Measurements from ENCODE around the gene COL6A6. TPM values are rescaled to one million over a fixed set of nuclear protein-coding genes. Genes with fewer than 3 reads are reported as not detected.

COL6A6 gene, protein sequence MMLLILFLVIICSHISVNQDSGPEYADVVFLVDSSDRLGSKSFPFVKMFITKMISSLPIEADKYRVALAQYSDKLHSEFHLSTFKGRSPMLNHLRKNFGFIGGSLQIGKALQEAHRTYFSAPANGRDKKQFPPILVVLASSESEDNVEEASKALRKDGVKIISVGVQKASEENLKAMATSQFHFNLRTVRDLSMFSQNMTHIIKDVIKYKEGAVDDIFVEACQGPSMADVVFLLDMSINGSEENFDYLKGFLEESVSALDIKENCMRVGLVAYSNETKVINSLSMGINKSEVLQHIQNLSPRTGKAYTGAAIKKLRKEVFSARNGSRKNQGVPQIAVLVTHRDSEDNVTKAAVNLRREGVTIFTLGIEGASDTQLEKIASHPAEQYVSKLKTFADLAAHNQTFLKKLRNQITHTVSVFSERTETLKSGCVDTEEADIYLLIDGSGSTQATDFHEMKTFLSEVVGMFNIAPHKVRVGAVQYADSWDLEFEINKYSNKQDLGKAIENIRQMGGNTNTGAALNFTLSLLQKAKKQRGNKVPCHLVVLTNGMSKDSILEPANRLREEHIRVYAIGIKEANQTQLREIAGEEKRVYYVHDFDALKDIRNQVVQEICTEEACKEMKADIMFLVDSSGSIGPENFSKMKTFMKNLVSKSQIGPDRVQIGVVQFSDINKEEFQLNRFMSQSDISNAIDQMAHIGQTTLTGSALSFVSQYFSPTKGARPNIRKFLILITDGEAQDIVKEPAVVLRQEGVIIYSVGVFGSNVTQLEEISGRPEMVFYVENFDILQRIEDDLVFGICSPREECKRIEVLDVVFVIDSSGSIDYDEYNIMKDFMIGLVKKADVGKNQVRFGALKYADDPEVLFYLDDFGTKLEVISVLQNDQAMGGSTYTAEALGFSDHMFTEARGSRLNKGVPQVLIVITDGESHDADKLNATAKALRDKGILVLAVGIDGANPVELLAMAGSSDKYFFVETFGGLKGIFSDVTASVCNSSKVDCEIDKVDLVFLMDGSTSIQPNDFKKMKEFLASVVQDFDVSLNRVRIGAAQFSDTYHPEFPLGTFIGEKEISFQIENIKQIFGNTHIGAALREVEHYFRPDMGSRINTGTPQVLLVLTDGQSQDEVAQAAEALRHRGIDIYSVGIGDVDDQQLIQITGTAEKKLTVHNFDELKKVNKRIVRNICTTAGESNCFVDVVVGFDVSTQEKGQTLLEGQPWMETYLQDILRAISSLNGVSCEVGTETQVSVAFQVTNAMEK (N-terminal part only)
- 0.20 TPM for polyA plus RNA-seq (2013, experiment 1 of 4)
- polyA plus RNA-seq (2013, experiment 2 of 4): 0.30 TPM
- 0.27 TPM for polyA plus RNA-seq (2013, experiment 3 of 4)
- polyA plus RNA-seq (2013, experiment 4 of 4): 0.41 TPM

DNA sequence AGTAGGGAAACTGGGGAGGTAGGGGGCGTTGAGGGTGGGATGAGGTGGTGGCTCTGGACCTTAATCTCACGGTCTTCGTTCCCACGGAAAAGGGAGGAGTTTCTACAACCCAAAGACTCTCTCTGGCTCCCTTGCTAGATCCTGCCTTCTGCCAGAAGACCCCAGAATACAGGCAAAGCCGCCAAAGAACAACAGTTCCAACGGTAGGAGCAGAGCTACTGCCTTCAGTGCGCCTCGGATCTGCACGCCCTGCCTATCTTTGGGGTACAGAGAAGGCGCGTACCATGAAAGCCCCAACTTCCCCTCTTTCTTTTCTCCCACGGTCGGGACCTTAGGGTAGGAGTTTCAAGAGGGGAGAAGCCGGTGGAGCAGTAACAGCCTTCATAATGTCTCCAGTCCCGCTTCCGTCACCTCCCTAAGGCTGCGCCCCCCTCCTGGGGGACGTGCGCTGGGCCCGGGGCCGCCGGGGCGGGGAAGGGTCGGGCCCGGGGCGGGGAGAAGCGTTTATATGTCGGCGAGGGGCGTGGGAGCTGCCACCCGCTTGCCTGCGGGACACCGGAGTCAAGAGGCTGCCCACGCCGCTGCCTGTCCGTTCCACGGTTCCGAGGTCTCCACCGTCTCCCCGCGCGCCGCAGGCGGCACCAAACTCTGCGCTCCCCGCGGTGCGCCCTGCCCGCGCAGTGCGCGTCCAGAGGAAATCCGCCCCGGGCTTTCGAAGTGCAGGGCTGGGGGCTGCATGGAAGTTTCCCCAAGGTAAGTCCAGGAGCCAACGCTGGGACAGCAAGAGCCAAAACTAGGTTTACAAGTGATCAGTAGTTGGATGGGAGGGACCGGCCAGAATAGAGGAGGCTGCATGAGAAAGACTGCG, at the start of gene COL6A6:
TSS of gene COL6A6 (plus strand) at position 533 of the 868 bp plus-strand sequence. CDS start 43,188 bp downstream, outside the sequence.
- Histone ChIP-seq H3K27ac (ENCODE audit: insufficient read depth, low read depth, low read length, poor library complexity, severe bottlenecking) (no peak within 1 kb of the TSS), H3K9me3 (ENCODE audit: control insufficient read depth, low read length) (no peaks in the 10 kb centered on the region), H3K4me1 (ENCODE audit: control insufficient read depth, insufficient read depth, low read length) (no peaks in the 10 kb centered on the region), H3K4me3 (ENCODE audit: insufficient read depth, low read depth, low read length) (peak within 1 kb of the TSS; percentile 47), H3K36me3 (ENCODE audit: control insufficient read depth, insufficient read depth, low read length) (no peaks in the 10 kb centered on the region), H3K27me3 (ENCODE audit: control insufficient read depth, insufficient read depth, low read length, poor library complexity, severe bottlenecking) (peaks cover 29% of the 10 kb centered on the region)
- 4 to 5% methylated on average over 58 of the region's 58 CpGs for WGBS, 2 experiments

DNA sequence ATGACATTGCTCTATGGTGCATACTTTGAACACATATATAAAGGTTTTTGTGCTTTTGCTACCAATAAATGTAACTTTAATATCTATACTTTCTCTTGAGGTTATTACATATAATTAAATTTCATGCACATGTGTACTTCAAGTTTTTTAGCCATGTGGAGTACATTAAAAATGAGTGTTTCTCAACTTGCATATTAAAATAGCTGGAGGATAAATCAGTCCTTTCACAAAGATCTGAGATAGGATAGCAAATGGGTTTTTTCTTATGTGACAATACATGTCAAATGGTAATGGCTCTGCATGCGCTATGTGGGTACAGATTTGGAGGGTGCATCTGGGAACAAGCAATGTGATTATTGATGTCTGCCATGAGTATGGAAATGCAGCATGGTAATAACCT, 48.7 kb upstream of the COL6A6 start:
- no peaks in the 10 kb centered on the region for H3K36me3 ChIP-seq (ENCODE audit: control insufficient read depth, insufficient read depth, low read length)
- no peak overlapping the region for H3K4me3 ChIP-seq (ENCODE audit: insufficient read depth, low read depth, low read length)
- H3K9me3 ChIP-seq (ENCODE audit: control insufficient read depth, low read length): no peaks in the 10 kb centered on the region
- H3K27me3 ChIP-seq (ENCODE audit: control insufficient read depth, insufficient read depth, low read length, poor library complexity, severe bottlenecking): no peaks in the 10 kb centered on the region
- H3K4me1 ChIP-seq (ENCODE audit: control insufficient read depth, insufficient read depth, low read length): no peaks in the 10 kb centered on the region
- WGBS, 2 experiments: 96% methylated on average over 1 of the region's 1 CpG
- H3K27ac ChIP-seq (ENCODE audit: insufficient read depth, low read depth, low read length, poor library complexity, severe bottlenecking): no peak overlapping the region

DNA sequence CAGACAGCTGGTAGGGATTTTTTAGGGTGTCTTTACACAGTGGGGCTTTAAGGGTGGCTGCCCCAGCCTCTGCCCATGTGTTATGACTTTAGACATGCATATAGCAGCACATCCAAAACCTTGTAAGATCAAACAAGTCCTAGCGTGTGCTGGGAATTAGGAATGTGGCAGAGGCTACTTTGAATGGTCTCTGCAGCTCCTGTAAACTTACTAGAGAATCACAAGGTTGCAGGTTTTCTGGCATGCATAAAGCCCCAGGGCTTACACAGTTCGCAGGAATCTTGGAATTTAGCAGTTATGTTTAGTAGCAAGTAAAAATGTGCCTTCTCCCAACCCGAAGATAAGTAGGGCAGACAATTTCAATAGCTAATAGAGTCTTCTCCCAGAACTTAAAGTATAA, 46.9 kb upstream of the COL6A6 start:
- Histone ChIP-seq H3K4me1 (ENCODE audit: control insufficient read depth, insufficient read depth, low read length) (no peaks in the 10 kb centered on the region), H3K9me3 (ENCODE audit: control insufficient read depth, low read length) (no peaks in the 10 kb centered on the region), H3K4me3 (ENCODE audit: insufficient read depth, low read depth, low read length) (no peak overlapping the region), H3K36me3 (ENCODE audit: control insufficient read depth, insufficient read depth, low read length) (no peaks in the 10 kb centered on the region), H3K27ac (ENCODE audit: insufficient read depth, low read depth, low read length, poor library complexity, severe bottlenecking) (no peak overlapping the region), H3K27me3 (ENCODE audit: control insufficient read depth, insufficient read depth, low read length, poor library complexity, severe bottlenecking) (no peaks in the 10 kb centered on the region)
- WGBS, 2 experiments: 92 to 98% methylated on average over 2 to 3 of the region's 3 CpGs

DNA sequence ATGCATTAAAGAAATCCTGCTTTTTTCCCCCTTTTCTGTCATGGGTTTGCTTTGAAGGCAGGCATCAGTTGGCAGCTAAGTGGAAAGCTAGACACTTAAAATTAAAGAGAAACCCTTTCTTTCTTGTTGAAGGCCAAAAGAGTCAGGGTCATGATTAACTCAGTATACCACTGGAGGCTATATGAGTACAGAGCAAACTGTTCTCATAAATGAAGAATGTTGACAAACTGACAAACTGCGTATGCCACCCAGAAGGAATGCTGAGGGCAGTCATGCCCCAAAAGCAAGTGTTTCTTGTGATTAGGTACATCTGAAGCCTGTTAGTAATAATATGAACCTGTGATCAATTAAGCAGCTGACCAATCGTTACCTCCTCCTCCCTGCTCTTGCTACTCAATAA, 43.6 kb upstream of the COL6A6 start:
- Histone ChIP-seq H3K27ac (ENCODE audit: insufficient read depth, low read depth, low read length, poor library complexity, severe bottlenecking) (no peak overlapping the region), H3K9me3 (ENCODE audit: control insufficient read depth, low read length) (no peaks in the 10 kb centered on the region), H3K4me1 (ENCODE audit: control insufficient read depth, insufficient read depth, low read length) (no peaks in the 10 kb centered on the region), H3K27me3 (ENCODE audit: control insufficient read depth, insufficient read depth, low read length, poor library complexity, severe bottlenecking) (no peaks in the 10 kb centered on the region), H3K4me3 (ENCODE audit: insufficient read depth, low read depth, low read length) (no peak overlapping the region), H3K36me3 (ENCODE audit: control insufficient read depth, insufficient read depth, low read length) (no peaks in the 10 kb centered on the region)
- 48 to 50% methylated on average over 2 of the region's 2 CpGs for WGBS, 2 experiments

DNA sequence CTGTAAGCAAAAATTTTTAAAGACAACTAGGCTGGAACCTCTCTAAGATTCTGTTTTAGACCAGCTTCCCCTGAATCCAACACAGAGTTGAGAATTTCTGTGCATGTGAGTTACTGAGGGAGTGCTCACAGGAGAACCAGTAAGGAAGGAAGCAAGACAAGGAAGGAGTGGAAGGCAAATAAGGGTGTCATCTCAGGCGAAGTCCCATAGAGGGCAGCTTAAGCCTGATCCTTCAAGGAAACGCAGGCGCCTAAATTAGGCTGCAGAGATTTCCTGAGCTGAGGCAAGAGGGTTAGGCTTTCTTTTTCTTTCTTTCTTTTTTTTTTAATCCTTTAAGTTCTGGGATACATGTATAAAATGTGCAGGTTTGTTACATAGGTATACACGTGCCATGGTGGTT, 36.2 kb upstream of the COL6A6 start:
- Histone ChIP-seq H3K9me3 (ENCODE audit: control insufficient read depth, low read length) (no peaks in the 10 kb centered on the region), H3K4me1 (ENCODE audit: control insufficient read depth, insufficient read depth, low read length) (no peaks in the 10 kb centered on the region), H3K27me3 (ENCODE audit: control insufficient read depth, insufficient read depth, low read length, poor library complexity, severe bottlenecking) (no peaks in the 10 kb centered on the region), H3K27ac (ENCODE audit: insufficient read depth, low read depth, low read length, poor library complexity, severe bottlenecking) (no peak overlapping the region), H3K4me3 (ENCODE audit: insufficient read depth, low read depth, low read length) (no peak overlapping the region), H3K36me3 (ENCODE audit: control insufficient read depth, insufficient read depth, low read length) (no peaks in the 10 kb centered on the region)
- WGBS, 2 experiments: 48 to 55% methylated on average over 4 of the region's 4 CpGs

DNA sequence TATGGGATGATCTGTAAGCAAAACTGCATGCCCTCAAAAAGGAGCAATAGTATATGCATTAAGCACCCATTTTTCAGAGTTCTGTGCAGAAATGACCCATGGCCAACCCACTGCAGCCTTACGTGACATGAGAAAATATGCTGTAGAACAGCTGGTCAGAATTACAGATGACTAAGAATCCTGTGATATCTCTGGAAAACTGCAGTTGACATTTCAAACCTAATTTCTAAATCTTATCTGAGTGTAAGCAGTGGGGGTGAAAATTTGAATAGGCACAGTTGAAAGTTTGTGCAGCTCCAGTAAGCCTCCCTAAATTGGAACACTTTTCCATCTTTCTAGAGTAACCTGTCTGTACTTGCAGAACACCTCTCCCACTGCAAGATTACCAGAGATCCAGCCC, 28.7 kb upstream of the COL6A6 start:
- Histone ChIP-seq H3K4me1 (ENCODE audit: control insufficient read depth, insufficient read depth, low read length) (no peaks in the 10 kb centered on the region), H3K27ac (ENCODE audit: insufficient read depth, low read depth, low read length, poor library complexity, severe bottlenecking) (no peak overlapping the region), H3K36me3 (ENCODE audit: control insufficient read depth, insufficient read depth, low read length) (no peaks in the 10 kb centered on the region), H3K27me3 (ENCODE audit: control insufficient read depth, insufficient read depth, low read length, poor library complexity, severe bottlenecking) (no peaks in the 10 kb centered on the region), H3K4me3 (ENCODE audit: insufficient read depth, low read depth, low read length) (no peak overlapping the region), H3K9me3 (ENCODE audit: control insufficient read depth, low read length) (no peaks in the 10 kb centered on the region)
- 95 to 97% methylated on average over 1 of the region's 1 CpG for WGBS, 2 experiments

DNA sequence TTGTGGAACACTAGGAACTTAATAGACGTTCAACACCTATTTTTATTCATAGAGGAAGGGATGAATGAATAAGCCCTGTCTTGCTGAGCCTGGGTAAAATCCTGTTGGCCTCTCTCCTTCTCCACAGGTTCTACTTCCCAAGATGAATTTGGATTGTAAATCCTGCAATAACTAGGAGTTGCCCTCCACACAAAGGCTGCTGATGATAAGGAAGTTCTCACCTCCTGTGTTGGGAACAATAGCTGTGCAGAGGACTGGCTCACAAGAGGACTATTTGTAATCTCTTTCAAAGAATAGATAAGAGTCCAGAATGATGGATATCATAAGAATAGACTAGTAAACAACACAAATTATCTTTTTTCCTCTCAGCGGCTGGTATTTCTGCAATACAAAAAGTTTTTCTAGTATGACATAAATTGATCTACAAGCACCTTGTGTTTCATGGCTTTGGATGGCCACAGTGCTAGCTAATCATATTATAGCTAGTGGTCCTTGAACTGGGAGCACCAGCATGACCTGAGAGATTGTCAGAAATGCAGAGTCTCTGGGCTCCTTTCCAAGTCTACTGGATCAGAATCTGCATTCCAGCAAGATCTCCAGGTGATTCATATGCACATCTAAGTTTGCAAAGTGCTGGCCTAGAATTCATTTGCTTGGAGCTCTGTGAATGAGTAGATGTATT, 28.1 kb upstream of the COL6A6 start:
- Histone ChIP-seq H3K36me3 (ENCODE audit: control insufficient read depth, insufficient read depth, low read length) (no peaks in the 10 kb centered on the region), H3K9me3 (ENCODE audit: control insufficient read depth, low read length) (no peaks in the 10 kb centered on the region), H3K4me1 (ENCODE audit: control insufficient read depth, insufficient read depth, low read length) (no peaks in the 10 kb centered on the region), H3K27me3 (ENCODE audit: control insufficient read depth, insufficient read depth, low read length, poor library complexity, severe bottlenecking) (no peaks in the 10 kb centered on the region), H3K27ac (ENCODE audit: insufficient read depth, low read depth, low read length, poor library complexity, severe bottlenecking) (no peak overlapping the region), H3K4me3 (ENCODE audit: insufficient read depth, low read depth, low read length) (no peak overlapping the region)
- WGBS, 2 experiments: 87% methylated on average over 2 of the region's 2 CpGs; no CpG with 5 or more reads in 1 of the 2 experiments

DNA sequence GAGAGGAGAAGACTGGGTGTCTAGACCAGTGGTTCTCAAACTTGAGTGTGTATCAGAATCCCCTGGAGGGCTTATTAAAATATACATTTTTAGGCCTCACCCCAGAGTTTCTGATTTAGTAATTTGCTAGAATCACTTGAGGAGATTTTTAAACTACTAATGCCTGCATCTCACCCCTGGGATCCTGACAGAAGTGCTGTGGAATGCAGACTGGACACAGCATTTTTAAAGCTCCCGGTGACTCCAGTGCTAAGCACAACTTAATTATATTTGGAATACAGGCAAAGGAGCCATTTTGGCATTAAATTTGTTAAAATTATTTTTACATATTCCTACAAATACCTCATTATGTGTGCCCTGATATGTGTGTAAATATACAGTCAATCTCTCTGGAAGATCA, 26.7 kb upstream of the COL6A6 start:
- H3K4me1 ChIP-seq (ENCODE audit: control insufficient read depth, insufficient read depth, low read length): no peaks in the 10 kb centered on the region
- H3K27ac ChIP-seq (ENCODE audit: insufficient read depth, low read depth, low read length, poor library complexity, severe bottlenecking): no peak overlapping the region
- H3K9me3 ChIP-seq (ENCODE audit: control insufficient read depth, low read length): no peaks in the 10 kb centered on the region
- 89% methylated on average over 1 of the region's 1 CpG; no CpG with 5 or more reads in 1 of the 2 experiments for WGBS, 2 experiments
- H3K4me3 ChIP-seq (ENCODE audit: insufficient read depth, low read depth, low read length): no peak overlapping the region
- no peaks in the 10 kb centered on the region for H3K36me3 ChIP-seq (ENCODE audit: control insufficient read depth, insufficient read depth, low read length)
- no peaks in the 10 kb centered on the region for H3K27me3 ChIP-seq (ENCODE audit: control insufficient read depth, insufficient read depth, low read length, poor library complexity, severe bottlenecking)

DNA sequence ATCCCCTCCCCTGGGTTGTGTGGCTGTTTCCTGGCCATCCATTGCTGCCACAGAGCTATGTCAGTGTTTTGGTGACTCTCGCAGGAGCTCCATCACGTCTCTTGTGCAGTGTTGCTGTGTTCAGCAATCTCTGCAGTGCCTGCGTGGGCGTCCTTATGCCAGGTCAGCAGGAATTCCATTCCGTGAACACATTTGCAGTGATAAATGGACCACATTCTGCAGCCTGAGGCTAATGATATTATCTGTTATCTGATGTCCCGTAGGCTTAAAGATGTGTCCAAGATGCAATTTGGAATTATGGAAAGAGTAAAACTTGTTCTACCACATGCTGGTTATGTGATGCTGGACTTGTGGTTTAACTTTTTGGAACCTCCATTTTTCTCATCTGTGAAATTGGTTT, 25.5 kb upstream of the COL6A6 start:
- H3K27ac ChIP-seq (ENCODE audit: insufficient read depth, low read depth, low read length, poor library complexity, severe bottlenecking): no peak overlapping the region
- no peaks in the 10 kb centered on the region for H3K27me3 ChIP-seq (ENCODE audit: control insufficient read depth, insufficient read depth, low read length, poor library complexity, severe bottlenecking)

More for the DNA sequence above, 25.5 kb upstream of the COL6A6 start:
- no peaks in the 10 kb centered on the region for H3K4me1 ChIP-seq (ENCODE audit: control insufficient read depth, insufficient read depth, low read length)
- H3K9me3 ChIP-seq (ENCODE audit: control insufficient read depth, low read length): no peaks in the 10 kb centered on the region
- no peaks in the 10 kb centered on the region for H3K36me3 ChIP-seq (ENCODE audit: control insufficient read depth, insufficient read depth, low read length)
- H3K4me3 ChIP-seq (ENCODE audit: insufficient read depth, low read depth, low read length): no peak overlapping the region
- 93 to 94% methylated on average over 6 of the region's 6 CpGs for WGBS, 2 experiments

All from ectodermal cell (in vitro differentiated cells).